Fibroblast of the conjunctiva (primary cell): Measurements from ENCODE around the gene MYO1G.

Experiments used
- DNase-seq: peaks from one replicate; pipeline ENCODE4 v3.0.0-alpha.2; 2010; ENCODE audit warnings: low read depth

The MYO1G gene

GRCh38 chr7:44981035-44981706 is 2.4 kb upstream of the MYO1G start:
- DNase-seq = no peak

- DNase-seq = no peak
Measured at GRCh38 chr7:44980393-44981034, 1.7 kb upstream of the MYO1G start.

GRCh38 chr7:44979481-44980392 is 922 bp upstream of the MYO1G start:
- no peak for DNase-seq

- no peak for DNase-seq
Measured at GRCh38 chr7:44977959-44978335, 868 bp downstream of the MYO1G start.

GRCh38 chr7:44977304-44977958 is 1.4 kb downstream of the MYO1G start:
- DNase-seq = no peak

GRCh38 chr7:44976746-44977196 is 2.0 kb downstream of the MYO1G start:
- DNase-seq = no peak

- no peak for DNase-seq
Measured at GRCh38 chr7:44976040-44976745, 2.6 kb downstream of the MYO1G start.

GRCh38 chr7:44975331-44976039 is 3.3 kb downstream of the MYO1G start:
- DNase-seq = no peak

- DNase-seq = no peak
Measured at GRCh38 chr7:44974549-44974948, 4.3 kb downstream of the MYO1G start.

- DNase-seq = no peak
Measured at GRCh38 chr7:44973610-44974401, 5.0 kb downstream of the MYO1G start.

GRCh38 chr7:44972562-44972961 is 6.3 kb downstream of the MYO1G start:
- DNase-seq = no peak

GRCh38 chr7:44971902-44972441 is 6.8 kb downstream of the MYO1G start:
- DNase-seq = no peak

GRCh38 chr7:44971188-44971901 is 7.5 kb downstream of the MYO1G start:
- DNase-seq = no peak

- DNase-seq = no peak
Measured at GRCh38 chr7:44970523-44971051, 8.2 kb downstream of the MYO1G start.

GRCh38 chr7:44969701-44970522 is 8.9 kb downstream of the MYO1G start:
- DNase-seq = no peak

GRCh38 chr7:44969049-44969700 is 9.6 kb downstream of the MYO1G start:
- no peak for DNase-seq
